Ishikawa (cell line): ENCODE results near the gene CCDC6.

ENCODE experiments used
- CEBPB ChIP-seq: IDR thresholded peaks from 2 replicates; pipeline ENCODE4 v1.6.1; 2012
- CREB1 ChIP-seq: IDR thresholded peaks from 2 replicates; pipeline ENCODE4 v1.6.1; 2012; ENCODE audit warnings: low read depth
- EGR1 ChIP-seq: IDR thresholded peaks from 2 replicates; pipeline ENCODE4 v1.6.1; 2012
- EP300 ChIP-seq: IDR thresholded peaks from 2 replicates; pipeline ENCODE4 v1.6.1; 2012; ENCODE audit warnings: borderline replicate concordance
- FOXM1 ChIP-seq: IDR thresholded peaks from 2 replicates; pipeline ENCODE4 v1.6.1; 2012; ENCODE audit warnings: low read depth, borderline replicate concordance
- MAX ChIP-seq: IDR thresholded peaks from 2 replicates; pipeline ENCODE4 v1.6.1; 2012
- NFIC ChIP-seq: IDR thresholded peaks from 2 replicates; pipeline ENCODE4 v1.6.1; 2012
- RAD21 ChIP-seq: IDR thresholded peaks from 2 replicates; pipeline ENCODE4 v1.6.1; 2012; ENCODE audit warnings: low read depth
- TAF1 ChIP-seq: IDR thresholded peaks from 2 replicates; pipeline ENCODE4 v1.6.1; 2012; ENCODE audit warnings: low read depth, mild to moderate bottlenecking
- TCF12 ChIP-seq: IDR thresholded peaks from 2 replicates; pipeline ENCODE4 v1.6.1; 2012; ENCODE audit warnings: low read depth
- YY1 ChIP-seq: IDR thresholded peaks from 2 replicates; pipeline ENCODE4 v1.6.1; 2012; ENCODE audit warnings: low read depth
- TF ChIP-seq, protein P1 (sequence below): IDR thresholded peaks from 2 replicates; pipeline ENCODE4 v1.6.1; 2012; ENCODE audit warnings: low read depth, mild to moderate bottlenecking
- TF ChIP-seq, protein P2 (sequence below): IDR thresholded peaks from 2 replicates; pipeline ENCODE4 v1.6.1; 2012

- TF ChIP-seq YY1 (no peak), FOXM1 (no peak), CEBPB (no peak), TAF1 (no peak), CREB1 (no peak), MAX (no peak), TCF12 (no peak), RAD21 (no peak), EP300 (no peak), NFIC (no peak), EGR1 (no peak)
- TF ChIP-seq, protein P1, sequence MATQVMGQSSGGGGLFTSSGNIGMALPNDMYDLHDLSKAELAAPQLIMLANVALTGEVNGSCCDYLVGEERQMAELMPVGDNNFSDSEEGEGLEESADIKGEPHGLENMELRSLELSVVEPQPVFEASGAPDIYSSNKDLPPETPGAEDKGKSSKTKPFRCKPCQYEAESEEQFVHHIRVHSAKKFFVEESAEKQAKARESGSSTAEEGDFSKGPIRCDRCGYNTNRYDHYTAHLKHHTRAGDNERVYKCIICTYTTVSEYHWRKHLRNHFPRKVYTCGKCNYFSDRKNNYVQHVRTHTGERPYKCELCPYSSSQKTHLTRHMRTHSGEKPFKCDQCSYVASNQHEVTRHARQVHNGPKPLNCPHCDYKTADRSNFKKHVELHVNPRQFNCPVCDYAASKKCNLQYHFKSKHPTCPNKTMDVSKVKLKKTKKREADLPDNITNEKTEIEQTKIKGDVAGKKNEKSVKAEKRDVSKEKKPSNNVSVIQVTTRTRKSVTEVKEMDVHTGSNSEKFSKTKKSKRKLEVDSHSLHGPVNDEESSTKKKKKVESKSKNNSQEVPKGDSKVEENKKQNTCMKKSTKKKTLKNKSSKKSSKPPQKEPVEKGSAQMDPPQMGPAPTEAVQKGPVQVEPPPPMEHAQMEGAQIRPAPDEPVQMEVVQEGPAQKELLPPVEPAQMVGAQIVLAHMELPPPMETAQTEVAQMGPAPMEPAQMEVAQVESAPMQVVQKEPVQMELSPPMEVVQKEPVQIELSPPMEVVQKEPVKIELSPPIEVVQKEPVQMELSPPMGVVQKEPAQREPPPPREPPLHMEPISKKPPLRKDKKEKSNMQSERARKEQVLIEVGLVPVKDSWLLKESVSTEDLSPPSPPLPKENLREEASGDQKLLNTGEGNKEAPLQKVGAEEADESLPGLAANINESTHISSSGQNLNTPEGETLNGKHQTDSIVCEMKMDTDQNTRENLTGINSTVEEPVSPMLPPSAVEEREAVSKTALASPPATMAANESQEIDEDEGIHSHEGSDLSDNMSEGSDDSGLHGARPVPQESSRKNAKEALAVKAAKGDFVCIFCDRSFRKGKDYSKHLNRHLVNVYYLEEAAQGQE, result no peak
- TF ChIP-seq, protein P2, sequence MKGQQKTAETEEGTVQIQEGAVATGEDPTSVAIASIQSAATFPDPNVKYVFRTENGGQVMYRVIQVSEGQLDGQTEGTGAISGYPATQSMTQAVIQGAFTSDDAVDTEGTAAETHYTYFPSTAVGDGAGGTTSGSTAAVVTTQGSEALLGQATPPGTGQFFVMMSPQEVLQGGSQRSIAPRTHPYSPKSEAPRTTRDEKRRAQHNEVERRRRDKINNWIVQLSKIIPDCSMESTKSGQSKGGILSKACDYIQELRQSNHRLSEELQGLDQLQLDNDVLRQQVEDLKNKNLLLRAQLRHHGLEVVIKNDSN, result no peak
Measured at GRCh38 chr10:59750155-59750945, 156.0 kb downstream of the CCDC6 start.
